Chondrocyte (in vitro differentiated cells): ENCODE data around the gene TMEM40. TPM values are rescaled to one million over a fixed set of nuclear protein-coding genes. Genes with fewer than 3 reads are reported as not detected.

Experiments used
- DNase-seq: peaks from one replicate; pipeline ENCODE4 v3.0.0; 2021; ENCODE audit warnings: mixed read lengths, low spot score
- H3K27ac Mint-ChIP-seq: one replicate; pipeline ENCODE4 v1.8.0; 2021; ENCODE audit warnings: mild to moderate bottlenecking, moderate library complexity, mixed read lengths; ENCODE audit not compliant: unreplicated experiment
- H3K27me3 Mint-ChIP-seq: 2 replicates; pipeline ENCODE4 v1.8.0; 2021; ENCODE audit warnings: low read depth, mixed read lengths
- H3K36me3 Mint-ChIP-seq: 2 replicates; pipeline ENCODE4 v1.8.0; 2021; ENCODE audit warnings: low read depth, mixed read lengths
- H3K4me1 Mint-ChIP-seq: 2 replicates; pipeline ENCODE4 v1.8.0; 2021; ENCODE audit warnings: low read depth, mild to moderate bottlenecking, mixed read lengths
- H3K4me3 Mint-ChIP-seq: one replicate; pipeline ENCODE4 v1.8.0; 2021; ENCODE audit warnings: mild to moderate bottlenecking, moderate library complexity, mixed read lengths; ENCODE audit not compliant: unreplicated experiment
- H3K9me3 Mint-ChIP-seq: 2 replicates; pipeline ENCODE4 v1.8.0; 2021; ENCODE audit warnings: low read depth, mixed read lengths
- long read RNA-seq: library from polyadenylated mRNA; stranded (forward); transcript quantifications from one replicate; pipeline ENCODE4 v2.0.0, GENCODE V29; 2021
- total RNA-seq: library from RNA; stranded (reverse); gene quantifications from 3 replicates; pipeline ENCODE4 v1.2.1, GENCODE V29; 2021
- TF ChIP-seq, protein P1 (sequence below): fragments of 200-600 bp; sonication (generic); IDR thresholded peaks from 2 replicates; pipeline ENCODE4 v1.5.0; 2021; ENCODE audit warnings: antibody characterized with exemption, mild to moderate bottlenecking, moderate library complexity

Gene TMEM40, protein sequence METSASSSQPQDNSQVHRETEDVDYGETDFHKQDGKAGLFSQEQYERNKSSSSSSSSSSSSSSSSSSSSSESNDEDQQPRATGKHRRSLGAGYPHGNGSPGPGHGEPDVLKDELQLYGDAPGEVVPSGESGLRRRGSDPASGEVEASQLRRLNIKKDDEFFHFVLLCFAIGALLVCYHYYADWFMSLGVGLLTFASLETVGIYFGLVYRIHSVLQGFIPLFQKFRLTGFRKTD
- not detected in 3 replicates for total RNA-seq
- long read RNA-seq: 0 reads

DNA sequence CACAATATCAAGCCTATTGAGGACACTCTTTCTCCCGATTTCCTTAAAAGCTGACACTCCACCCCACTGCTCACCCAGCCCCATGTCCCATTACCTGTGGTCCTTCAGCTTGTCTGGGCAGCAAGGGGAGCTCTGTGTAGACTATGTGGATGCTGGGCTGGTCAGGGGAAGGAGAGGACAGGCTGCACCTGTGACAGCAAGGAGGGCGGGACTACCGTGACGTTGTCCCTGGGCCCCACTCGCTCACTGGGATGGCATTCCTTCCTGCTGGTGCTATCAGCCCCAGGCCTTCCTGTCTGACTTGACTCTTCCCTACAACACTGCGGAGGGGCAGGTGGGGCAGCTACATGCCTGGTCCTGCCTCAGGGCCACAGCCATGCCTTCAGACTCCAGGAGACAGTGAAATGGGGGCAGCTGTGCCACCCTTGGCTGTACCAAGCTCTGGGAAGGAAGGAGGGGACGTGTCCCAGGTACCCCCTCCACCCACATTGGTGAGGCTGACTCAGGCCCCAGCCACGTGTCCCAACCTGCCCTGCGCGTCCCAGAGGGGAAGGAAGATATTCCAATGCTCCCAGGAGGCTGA, at the start of gene TMEM40:
Gene TMEM40, minus strand, starts transcription at position 163 of the 583 bp plus-strand sequence. CDS start 9,427 bp downstream, outside the sequence.
- no peaks in the 10 kb centered on the region for H3K27me3 Mint-ChIP-seq
- H3K27ac Mint-ChIP-seq: peak within 1 kb of the TSS; percentile 90
- H3K4me3 Mint-ChIP-seq: no peak within 1 kb of the TSS
- peak; percentile 67 for DNase-seq
- H3K4me1 Mint-ChIP-seq: peaks cover 29% of the 10 kb centered on the region
- TF ChIP-seq, protein P1, sequence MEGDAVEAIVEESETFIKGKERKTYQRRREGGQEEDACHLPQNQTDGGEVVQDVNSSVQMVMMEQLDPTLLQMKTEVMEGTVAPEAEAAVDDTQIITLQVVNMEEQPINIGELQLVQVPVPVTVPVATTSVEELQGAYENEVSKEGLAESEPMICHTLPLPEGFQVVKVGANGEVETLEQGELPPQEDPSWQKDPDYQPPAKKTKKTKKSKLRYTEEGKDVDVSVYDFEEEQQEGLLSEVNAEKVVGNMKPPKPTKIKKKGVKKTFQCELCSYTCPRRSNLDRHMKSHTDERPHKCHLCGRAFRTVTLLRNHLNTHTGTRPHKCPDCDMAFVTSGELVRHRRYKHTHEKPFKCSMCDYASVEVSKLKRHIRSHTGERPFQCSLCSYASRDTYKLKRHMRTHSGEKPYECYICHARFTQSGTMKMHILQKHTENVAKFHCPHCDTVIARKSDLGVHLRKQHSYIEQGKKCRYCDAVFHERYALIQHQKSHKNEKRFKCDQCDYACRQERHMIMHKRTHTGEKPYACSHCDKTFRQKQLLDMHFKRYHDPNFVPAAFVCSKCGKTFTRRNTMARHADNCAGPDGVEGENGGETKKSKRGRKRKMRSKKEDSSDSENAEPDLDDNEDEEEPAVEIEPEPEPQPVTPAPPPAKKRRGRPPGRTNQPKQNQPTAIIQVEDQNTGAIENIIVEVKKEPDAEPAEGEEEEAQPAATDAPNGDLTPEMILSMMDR: no peak
- no peaks in the 10 kb centered on the region for H3K36me3 Mint-ChIP-seq
- H3K9me3 Mint-ChIP-seq: no peaks in the 10 kb centered on the region

DNA sequence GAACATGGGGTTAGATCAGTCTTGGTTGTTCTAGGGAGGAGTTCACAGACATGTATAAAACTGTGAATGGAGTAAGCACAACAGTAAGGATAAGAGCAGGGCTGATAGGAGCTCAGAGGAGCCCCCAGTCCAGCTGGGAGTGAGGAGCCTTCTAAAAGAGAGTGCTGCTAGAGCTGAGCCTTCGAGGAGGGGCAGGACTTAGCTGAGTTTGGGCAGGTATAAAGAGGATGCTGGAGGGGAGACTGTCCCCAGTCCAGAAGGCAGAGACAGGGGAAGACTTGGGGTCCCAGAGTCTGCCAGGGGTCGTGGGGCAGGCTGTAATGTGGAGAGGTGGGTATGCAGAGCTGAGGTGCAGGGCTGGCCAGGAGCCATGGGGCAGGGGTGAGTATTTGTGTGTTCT, 49.5 kb upstream of the TMEM40 start:
- no peak for DNase-seq
- no peaks in the 10 kb centered on the region for H3K9me3 Mint-ChIP-seq
- TF ChIP-seq, protein P1: no peak
- peaks cover 9% of the 10 kb centered on the region for H3K4me1 Mint-ChIP-seq
- peaks cover 13% of the 10 kb centered on the region for H3K36me3 Mint-ChIP-seq
- no peaks in the 10 kb centered on the region for H3K27me3 Mint-ChIP-seq
- H3K4me3 Mint-ChIP-seq: no peak overlapping the region
- no peak overlapping the region for H3K27ac Mint-ChIP-seq

- Mint-ChIP-seq H3K9me3 (no peaks in the 10 kb centered on the region), H3K36me3 (peaks cover 14% of the 10 kb centered on the region), H3K27me3 (no peaks in the 10 kb centered on the region), H3K27ac (no peak overlapping the region), H3K4me1 (peaks cover 9% of the 10 kb centered on the region), H3K4me3 (no peak overlapping the region)
- TF ChIP-seq, protein P1: no peak
- no peak for DNase-seq
Observed at GRCh38 chr3:12807601-12808359, 48.7 kb upstream of the TMEM40 start.

DNA sequence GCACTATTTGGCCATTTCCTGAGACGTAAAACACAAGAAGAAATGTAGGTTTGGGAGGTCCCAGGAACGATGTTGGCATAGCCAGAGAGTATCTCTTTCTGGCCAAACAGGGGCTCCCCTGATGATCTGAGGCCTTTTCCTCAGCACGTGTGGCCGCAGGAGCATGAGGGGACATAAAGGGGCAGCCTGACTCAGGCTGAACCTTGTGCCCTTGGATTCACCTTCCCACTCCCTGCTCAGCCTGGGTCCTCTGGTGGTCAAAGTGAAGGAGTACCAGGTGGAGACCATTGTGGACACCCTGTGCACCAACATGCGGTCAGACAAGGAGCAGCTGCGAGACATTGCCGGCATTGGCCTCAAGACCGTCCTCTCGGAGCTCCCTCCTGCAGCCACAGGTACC, 48.0 kb upstream of the TMEM40 start:
- no peak for DNase-seq
- Mint-ChIP-seq H3K4me1 (peaks cover 9% of the 10 kb centered on the region), H3K27me3 (no peaks in the 10 kb centered on the region), H3K36me3 (peaks cover 14% of the 10 kb centered on the region), H3K4me3 (no peak overlapping the region), H3K9me3 (no peaks in the 10 kb centered on the region), H3K27ac (no peak overlapping the region)
- TF ChIP-seq, protein P1: no peak

DNA sequence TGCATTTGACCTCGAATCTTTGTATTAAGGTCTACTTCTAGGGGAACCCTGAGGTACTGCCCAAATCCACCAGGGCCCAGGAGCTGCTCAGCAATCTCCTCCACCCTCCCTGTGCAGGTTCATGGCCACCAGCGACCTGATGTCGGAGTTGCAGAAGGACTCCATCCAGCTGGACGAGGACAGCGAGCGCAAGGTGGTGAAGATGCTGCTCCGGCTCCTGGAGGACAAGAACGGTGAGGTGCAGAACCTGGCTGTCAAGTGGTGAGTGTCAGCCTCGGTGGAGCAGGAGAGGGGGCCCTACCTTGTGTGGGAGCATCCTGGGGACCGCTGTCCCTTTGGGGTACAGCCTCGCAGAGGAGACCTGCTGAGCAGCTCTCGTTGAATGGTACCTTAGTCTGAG, 44.3 kb upstream of the TMEM40 start:
- Mint-ChIP-seq H3K4me1 (no peaks in the 10 kb centered on the region), H3K27ac (no peak overlapping the region), H3K4me3 (no peak overlapping the region), H3K9me3 (no peaks in the 10 kb centered on the region), H3K27me3 (no peaks in the 10 kb centered on the region), H3K36me3 (peaks cover 14% of the 10 kb centered on the region)
- TF ChIP-seq, protein P1: no peak
- no peak for DNase-seq
